ENCODE measurements around the gene TRIM56. TPM values are rescaled to one million over a fixed set of nuclear protein-coding genes. Genes with fewer than 3 reads are reported as not detected.
"Not testable (repeated sequence)": the region's sequence is repeated elsewhere in the genome, so short reads cannot be mapped to it uniquely, and the experiment has no call there.

Gene TRIM56
- total and polyA plus RNA-seq, 3 experiments from 2014 or later: 22.0 to 31.9 (median 29.1) TPM

GRCh38 chr7:101100858-101101847 is 15.9 kb downstream of the TRIM56 start:
- Mint-ChIP-seq H3K36me3 (peaks cover 0 to 4% (median 0%) of the 10 kb centered on the region in 3 donors), H3K4me1 (peaks cover 1 to 21% (median 14%) of the 10 kb centered on the region in 3 donors), H3K27ac (no peak overlapping the region), H3K9me3 (no peaks in the 10 kb centered on the region), H3K4me3 (no peak overlapping the region), H3K27me3 (peaks cover 12 to 34% of the 10 kb centered on the region in 2 donors)
- no peaks in the 10 kb centered on the region for H3K36me3 ChIP-seq (ENCODE audit: insufficient read depth, low read length)
- no peak overlapping the region for H3K4me3 ChIP-seq (ENCODE audit: low read length)
- DNase-seq: no peak
- H3K27me3 ChIP-seq (ENCODE audit: insufficient read depth, low read length, poor library complexity, severe bottlenecking): peaks cover 5% of the 10 kb centered on the region
- ChIA-PET CTCF (interaction anchor here (1.4 kb wide), 1 partner anchor 142 kb away, joined by 3 read pairs; no protein-coding TSS in a partner anchor), POLR2A (interaction anchor here (0.7 kb wide), 1 partner anchor 18 kb away, joined by 5 read pairs; no protein-coding TSS in a partner anchor)
- peaks cover 7% of the 10 kb centered on the region for H3K4me1 ChIP-seq (ENCODE audit: insufficient read depth, low read length)
- H3K27ac ChIP-seq (ENCODE audit: low read depth, low read length): peak overlapping the region; percentile 38
- H3K9me3 ChIP-seq (ENCODE audit: low read length): no peaks in the 10 kb centered on the region

- Histone ChIP-seq H3K27ac (ENCODE audit: low read depth, low read length) (no peak overlapping the region), H3K9me3 (ENCODE audit: low read length) (no peaks in the 10 kb centered on the region), H3K4me1 (ENCODE audit: insufficient read depth, low read length) (peaks cover 7% of the 10 kb centered on the region), H3K27me3 (ENCODE audit: insufficient read depth, low read length, poor library complexity, severe bottlenecking) (peaks cover 5% of the 10 kb centered on the region), H3K4me3 (ENCODE audit: low read length) (no peak overlapping the region), H3K36me3 (ENCODE audit: insufficient read depth, low read length) (no peaks in the 10 kb centered on the region)
- no peak overlapping the region for H3K27ac Mint-ChIP-seq
- no peaks in the 10 kb centered on the region for H3K9me3 Mint-ChIP-seq
- no peak for DNase-seq
- peaks cover 0 to 4% (median 0%) of the 10 kb centered on the region in 3 donors for H3K36me3 Mint-ChIP-seq
- POLR2A ChIA-PET: no interaction called here
- CTCF ChIA-PET: interaction anchor here (1.4 kb wide), 1 partner anchor 142 kb away, joined by 3 read pairs; no protein-coding TSS in a partner anchor
- peaks cover 12 to 38% of the 10 kb centered on the region in 2 donors for H3K27me3 Mint-ChIP-seq
- H3K4me3 Mint-ChIP-seq: peak overlapping the region in 1 of 7 donors; percentile 7
- peaks cover 1 to 12% (median 8%) of the 10 kb centered on the region in 3 donors for H3K4me1 Mint-ChIP-seq
Measured at GRCh38 chr7:101102026-101102425, 16.7 kb downstream of the TRIM56 start.

GRCh38 chr7:101103701-101104100 is 18.4 kb downstream of the TRIM56 start:
- H3K4me3 ChIP-seq (ENCODE audit: low read length); H3K9me3 Mint-ChIP-seq; H3K27me3 ChIP-seq (ENCODE audit: insufficient read depth, low read length, poor library complexity, severe bottlenecking); POLR2A ChIA-PET; H3K36me3 Mint-ChIP-seq; DNase-seq; H3K9me3 ChIP-seq (ENCODE audit: low read length); H3K27ac ChIP-seq (ENCODE audit: low read depth, low read length); H3K27ac Mint-ChIP-seq; H3K4me1 ChIP-seq (ENCODE audit: insufficient read depth, low read length); H3K4me3 Mint-ChIP-seq; H3K36me3 ChIP-seq (ENCODE audit: insufficient read depth, low read length): not testable (repeated sequence)
- peaks cover 17 to 50% of the 10 kb centered on the region in 2 donors for H3K27me3 Mint-ChIP-seq
- CTCF ChIA-PET: interaction anchor here (0.6 kb wide), 1 partner anchor 26 kb away, joined by 3 read pairs; no protein-coding TSS in a partner anchor
- peaks cover 0 to 11% (median 1%) of the 10 kb centered on the region in 3 donors for H3K4me1 Mint-ChIP-seq

GRCh38 chr7:101104193-101104713 is 19.0 kb downstream of the TRIM56 start:
- CTCF ChIA-PET: interaction anchor here (0.6 kb wide), 1 partner anchor 27 kb away, joined by 3 read pairs; no protein-coding TSS in a partner anchor
- H3K9me3 ChIP-seq (ENCODE audit: low read length): no peaks in the 10 kb centered on the region
- H3K27me3 ChIP-seq (ENCODE audit: insufficient read depth, low read length, poor library complexity, severe bottlenecking): peaks cover 5% of the 10 kb centered on the region
- Mint-ChIP-seq H3K4me1 (peaks cover 0 to 11% (median 1%) of the 10 kb centered on the region in 3 donors), H3K9me3 (no peaks in the 10 kb centered on the region), H3K27me3 (peaks cover 18 to 51% of the 10 kb centered on the region in 2 donors), H3K27ac (no peak overlapping the region), H3K4me3 (no peak overlapping the region), H3K36me3 (peaks cover 0 to 4% (median 0%) of the 10 kb centered on the region in 3 donors)
- no peak for DNase-seq
- POLR2A ChIA-PET: no interaction called here
- H3K27ac ChIP-seq (ENCODE audit: low read depth, low read length): no peak overlapping the region
- no peaks in the 10 kb centered on the region for H3K36me3 ChIP-seq (ENCODE audit: insufficient read depth, low read length)
- H3K4me3 ChIP-seq (ENCODE audit: low read length): no peak overlapping the region
- H3K4me1 ChIP-seq (ENCODE audit: insufficient read depth, low read length): peaks cover 7% of the 10 kb centered on the region

- Histone ChIP-seq H3K9me3 (ENCODE audit: low read length) (no peaks in the 10 kb centered on the region), H3K4me3 (ENCODE audit: low read length) (no peak overlapping the region), H3K27ac (ENCODE audit: low read depth, low read length) (no peak overlapping the region), H3K36me3 (ENCODE audit: insufficient read depth, low read length) (no peaks in the 10 kb centered on the region), H3K4me1 (ENCODE audit: insufficient read depth, low read length) (peaks cover 7% of the 10 kb centered on the region), H3K27me3 (ENCODE audit: insufficient read depth, low read length, poor library complexity, severe bottlenecking) (peaks cover 5% of the 10 kb centered on the region)
- peaks cover 0 to 11% (median 1%) of the 10 kb centered on the region in 3 donors for H3K4me1 Mint-ChIP-seq
- ChIA-PET CTCF (no interaction called here), POLR2A (no interaction called here)
- no peak overlapping the region for H3K4me3 Mint-ChIP-seq
- peaks cover 0 to 4% (median 0%) of the 10 kb centered on the region in 3 donors for H3K36me3 Mint-ChIP-seq
- no peak for DNase-seq
- H3K27ac Mint-ChIP-seq: no peak overlapping the region
- no peaks in the 10 kb centered on the region for H3K9me3 Mint-ChIP-seq
- H3K27me3 Mint-ChIP-seq: peaks cover 18 to 53% of the 10 kb centered on the region in 2 donors
Measured at GRCh38 chr7:101104799-101105198, 19.5 kb downstream of the TRIM56 start.

GRCh38 chr7:101105248-101105647 is 20.0 kb downstream of the TRIM56 start:
- H3K36me3 ChIP-seq (ENCODE audit: insufficient read depth, low read length); DNase-seq; H3K4me1 Mint-ChIP-seq; H3K27ac ChIP-seq (ENCODE audit: low read depth, low read length); H3K27ac Mint-ChIP-seq; POLR2A ChIA-PET; H3K9me3 Mint-ChIP-seq; H3K9me3 ChIP-seq (ENCODE audit: low read length); H3K4me3 Mint-ChIP-seq; H3K4me3 ChIP-seq (ENCODE audit: low read length); H3K36me3 Mint-ChIP-seq; H3K4me1 ChIP-seq (ENCODE audit: insufficient read depth, low read length); CTCF ChIA-PET; H3K27me3 ChIP-seq (ENCODE audit: insufficient read depth, low read length, poor library complexity, severe bottlenecking): not testable (repeated sequence)
- H3K27me3 Mint-ChIP-seq: peaks cover 23 to 50% of the 10 kb centered on the region in 2 donors

GRCh38 chr7:101106386-101106785 is 21.1 kb downstream of the TRIM56 start:
- CTCF ChIA-PET: no interaction called here
- POLR2A ChIA-PET: no interaction called here

More at GRCh38 chr7:101106386-101106785, 21.1 kb downstream of the TRIM56 start:
- Histone ChIP-seq H3K9me3 (ENCODE audit: low read length) (no peaks in the 10 kb centered on the region), H3K27ac (ENCODE audit: low read depth, low read length) (no peak overlapping the region), H3K36me3 (ENCODE audit: insufficient read depth, low read length) (no peaks in the 10 kb centered on the region), H3K27me3 (ENCODE audit: insufficient read depth, low read length, poor library complexity, severe bottlenecking) (peaks cover 1% of the 10 kb centered on the region), H3K4me3 (ENCODE audit: low read length) (no peak overlapping the region), H3K4me1 (ENCODE audit: insufficient read depth, low read length) (no peaks in the 10 kb centered on the region)
- no peak overlapping the region for H3K4me3 Mint-ChIP-seq
- H3K4me1 Mint-ChIP-seq: no peaks in the 10 kb centered on the region
- peaks cover 0 to 4% (median 0%) of the 10 kb centered on the region in 3 donors for H3K36me3 Mint-ChIP-seq
- H3K9me3 Mint-ChIP-seq: no peaks in the 10 kb centered on the region
- H3K27ac Mint-ChIP-seq: no peak overlapping the region
- H3K27me3 Mint-ChIP-seq: peaks cover 24 to 43% of the 10 kb centered on the region in 2 donors
- no peak for DNase-seq
